Stimulated activated CD8-positive, alpha-beta memory T cell treated with anti-CD3 and anti-CD28 coated beads, Interleukin-4, amount 100 ng/mL, for 24 hours (primary cell): ENCODE results near the gene CCDC192.

Experiments
- DNase-seq: peaks from one replicate; pipeline ENCODE4 v3.0.0-alpha.2; 2020; ENCODE audit warnings: low read depth

The CCDC192 gene

GRCh38 chr5:127885176-127885575 lies 182.0 kb downstream of the CCDC192 start:
- DNase-seq, result no peak

- DNase-seq, result no peak
Measured at GRCh38 chr5:127886081-127886480, 182.9 kb downstream of the CCDC192 start.

- no peak for DNase-seq
Measured at GRCh38 chr5:127887282-127887681, 184.1 kb downstream of the CCDC192 start.

GRCh38 chr5:127891942-127892341 lies 188.8 kb downstream of the CCDC192 start:
- no peak for DNase-seq

GRCh38 chr5:127892467-127893207 lies 189.4 kb downstream of the CCDC192 start:
- DNase-seq, result no peak

- no peak for DNase-seq
Measured at GRCh38 chr5:127893232-127893631, 190.0 kb downstream of the CCDC192 start.

GRCh38 chr5:127894461-127894860 lies 191.3 kb downstream of the CCDC192 start:
- no peak for DNase-seq

- DNase-seq, result no peak
Measured at GRCh38 chr5:127898551-127899213, 195.5 kb downstream of the CCDC192 start.

- DNase-seq, result no peak
Measured at GRCh38 chr5:127899214-127899610, 196.0 kb downstream of the CCDC192 start.

GRCh38 chr5:127906562-127907204 lies 203.5 kb downstream of the CCDC192 start:
- no peak for DNase-seq

- no peak for DNase-seq
Measured at GRCh38 chr5:127907907-127908306, 204.7 kb downstream of the CCDC192 start.

- DNase-seq, result no peak
Measured at GRCh38 chr5:127909066-127909465, 205.9 kb downstream of the CCDC192 start.

GRCh38 chr5:127909821-127910220 lies 206.6 kb downstream of the CCDC192 start:
- no peak for DNase-seq

- DNase-seq, result no peak
Measured at GRCh38 chr5:127910307-127910956, 207.2 kb downstream of the CCDC192 start.

- no peak for DNase-seq
Measured at GRCh38 chr5:127911619-127912018, 208.4 kb downstream of the CCDC192 start.

- no peak for DNase-seq
Measured at GRCh38 chr5:127912411-127912810, 209.2 kb downstream of the CCDC192 start.

GRCh38 chr5:127916885-127917573 lies 213.8 kb downstream of the CCDC192 start:
- DNase-seq, result no peak

GRCh38 chr5:127919006-127919796 lies 216.0 kb downstream of the CCDC192 start:
- no peak for DNase-seq

- DNase-seq, result no peak
Measured at GRCh38 chr5:127919818-127920217, 216.6 kb downstream of the CCDC192 start.

- no peak for DNase-seq
Measured at GRCh38 chr5:127920936-127921335, 217.7 kb downstream of the CCDC192 start.

GRCh38 chr5:127922603-127923002 lies 219.4 kb downstream of the CCDC192 start:
- no peak for DNase-seq
